ENCODE results near the gene SMYD2. TPM values are rescaled to one million over a fixed set of nuclear protein-coding genes. Genes with fewer than 3 reads are reported as not detected.

Gene SMYD2
- total and polyA plus RNA-seq, 2 of the 8 experiments (the other 6 are each of a cell fraction or from before 2014, with no cell fraction given), result 3.0 to 5.2 TPM

DNA sequence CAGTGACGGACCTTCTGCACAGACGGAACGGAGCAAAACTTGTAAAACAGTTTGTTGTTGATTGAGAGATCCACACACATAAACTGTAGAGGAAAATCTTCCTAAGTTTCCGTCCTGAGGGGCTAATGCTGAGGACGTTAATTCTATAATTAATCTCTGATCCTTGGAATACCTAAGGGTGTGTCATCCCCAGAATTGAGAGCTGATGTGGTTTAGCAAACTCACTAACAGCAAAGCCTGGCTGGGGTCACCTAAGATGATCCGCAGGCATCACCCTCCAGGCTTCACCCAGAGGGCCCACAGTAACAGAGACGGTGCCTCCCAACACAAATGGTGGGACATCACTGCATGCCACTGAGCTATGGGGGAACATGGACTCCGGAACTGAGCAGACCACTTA lies 97.5 kb downstream of the SMYD2 start:
- H3K4me3 ChIP-seq (ENCODE audit: extremely low read depth in 1 of 4, insufficient read depth in 2 of 4, low read depth in 3 of 4, low read length in 4 of 4), result no peak overlapping the region
- WGBS, 2 experiments (ENCODE audit: extremely low coverage in 1 of 2, insufficient coverage in 1 of 2, insufficient read length in 1 of 2, insufficient replicate concordance in 2 of 2, low coverage in 1 of 2, low lambda C conversion rate in 2 of 2, missing lambda C conversion rate in 1 of 2), result 97% methylated on average over 8 of the region's 8 CpGs; no CpG with 5 or more reads in 1 of the 2 experiments
- no peak overlapping the region for H3K4me2 ChIP-seq (ENCODE audit: insufficient read depth in 1 of 2, low read depth in 2 of 2, low read length in 2 of 2)

More for the DNA sequence above, 97.5 kb downstream of the SMYD2 start:
- Histone ChIP-seq H3K18ac (ENCODE audit: extremely low read depth, low read length) (no peak overlapping the region), H3K14ac (ENCODE audit: insufficient read length) (no peak overlapping the region), H3K4ac (replicated peaks; ENCODE audit: insufficient read length, low read depth, low read length) (no peak overlapping the region), H2BK120ac (replicated peaks; ENCODE audit: low read depth, low read length) (no peak overlapping the region), H2AK5ac (ENCODE audit: low read depth, low read length) (no peak overlapping the region), H3K23me2 (ENCODE audit: low read depth, low read length) (no peaks in the 10 kb centered on the region), H3K56ac (replicated peaks; ENCODE audit: insufficient read length, low read depth, low read length) (no peak overlapping the region), H3K4me1 (replicated peaks in 1 of 4; ENCODE audit: control insufficient read depth in 3 of 4, insufficient read depth in 4 of 4, low read length in 3 of 4) (peaks cover 0 to 14% (median 8%) of the 10 kb centered on the region in 4 experiments; a peak in 4 of 7 replicates), H3K27ac (ENCODE audit: low read depth, low read length) (no peak overlapping the region), H2AFZ (ENCODE audit: low read length) (no peak overlapping the region), H3K79me1 (ENCODE audit: low read depth, low read length) (no peaks in the 10 kb centered on the region), H3K27me3 (replicated peaks in 1 of 4; ENCODE audit: control insufficient read depth in 3 of 4, extremely low read depth in 1 of 4, insufficient read depth in 3 of 4, low read length in 3 of 4) (no peaks in the 10 kb centered on the region), H3K9me3 (ENCODE audit: insufficient read depth in 2 of 2, low read depth in 1 of 2, low read length in 1 of 2) (no peaks in the 10 kb centered on the region), H2BK20ac (ENCODE audit: low read length) (no peak overlapping the region), H4K20me1 (replicated peaks in 1 of 2; ENCODE audit: control insufficient read depth in 1 of 2, insufficient read depth in 2 of 2, low read length in 2 of 2) (no peaks in the 10 kb centered on the region), H2BK15ac (ENCODE audit: low read length) (no peak overlapping the region), H2BK5ac (ENCODE audit: low read depth, low read length) (no peak overlapping the region), H3K36me3 (ENCODE audit: control insufficient read depth in 2 of 4, insufficient read depth in 4 of 4, low read length in 3 of 4) (peaks cover 5 to 32% (median 13%) of the 10 kb centered on the region in 4 experiments), H3K9ac (replicated peaks in 1 of 4; ENCODE audit: extremely low read depth in 1 of 4, low read depth in 3 of 4, low read length in 3 of 4) (no peak overlapping the region), H4K91ac (replicated peaks; ENCODE audit: insufficient read length, low read length) (no peak overlapping the region), H2BK12ac (ENCODE audit: low read depth, low read length) (no peak overlapping the region), H4K8ac (ENCODE audit: extremely low read depth, insufficient read depth, low read length) (no peak overlapping the region), H4K5ac (ENCODE audit: insufficient read length, low read depth, low read length) (no peak overlapping the region), H3K23ac (ENCODE audit: insufficient read length) (no peak overlapping the region), H3K79me2 (ENCODE audit: control insufficient read depth in 1 of 2, insufficient read depth in 2 of 2, low read length in 2 of 2) (no peaks in the 10 kb centered on the region; a peak in 1 of 4 replicates)
- FAIRE-seq (no peak), DNase-seq (ENCODE audit: low read depth in 1 of 2, low spot score in 2 of 2) (no peak)
- no peak for TF ChIP-seq POU5F1 (IDR thresholded peaks at IDR 0.05; ENCODE audit: low read depth, low read length)
- TF ChIP-seq, protein P1, sequence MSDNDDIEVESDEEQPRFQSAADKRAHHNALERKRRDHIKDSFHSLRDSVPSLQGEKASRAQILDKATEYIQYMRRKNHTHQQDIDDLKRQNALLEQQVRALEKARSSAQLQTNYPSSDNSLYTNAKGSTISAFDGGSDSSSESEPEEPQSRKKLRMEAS (IDR thresholded peaks at IDR 0.05), result no peak
- TF ChIP-seq PHF8 (conservative IDR thresholded peaks at IDR 0.05; ENCODE audit: low read depth, low read length), result no peak
- TF ChIP-seq KDM5A (IDR thresholded peaks at IDR 0.05; ENCODE audit: low read length), result no peak
- no peak for TF ChIP-seq KDM1A (IDR thresholded peaks at IDR 0.05; ENCODE audit: borderline replicate concordance, low read length)
- TF ChIP-seq FOSL1 (IDR thresholded peaks at IDR 0.05; ENCODE audit: insufficient read depth, low read depth, low read length), result no peak
- ChIA-PET CTCF (ENCODE audit: partially characterized antibody) (interaction anchor here (0.9 to 3.3 kb wide), 2 partner anchors 9 to 170 kb away, joined by 3 to 13 read pairs; no protein-coding TSS in a partner anchor), POLR2A (ENCODE audit: partially characterized antibody) (no interaction called here)

Data from H1 (cell line).